Esophagus muscularis mucosa (tissue), 4 donors: ENCODE measurements around the gene DIAPH3. TPM values are rescaled to one million over a fixed set of nuclear protein-coding genes. Genes with fewer than 3 reads are reported as not detected.

Experiments
- DNase-seq: peaks from one replicate; pipeline ENCODE4 v3.0.0-alpha.2; 2017; ENCODE audit errors: extremely low spot score
- H3K27ac ChIP-seq, 4 donors: fragments of 200-600 bp; sonication (generic); replicated peaks in 1 of 4; 1 replicate in 3 of 4; 2 replicates in 1 of 4; pipeline ENCODE4 v1.5.1; 2016 to 2019; ENCODE audit warnings: mild to moderate bottlenecking in 1 of 4
- H3K27me3 ChIP-seq, 4 donors: fragments of 200-600 bp; sonication (generic); one replicate each; pipeline versions ENCODE4 v1.5.1 to v1.6.0; 2016 to 2019
- H3K36me3 ChIP-seq, 4 donors: fragments of 200-600 bp; sonication (generic); one replicate each; pipeline ENCODE4 v1.5.1; 2016 to 2019
- H3K4me1 ChIP-seq, 4 donors: fragments of 200-600 bp; sonication (generic); one replicate each; pipeline ENCODE4 v1.5.1; 2016 to 2019
- H3K4me3 ChIP-seq, 4 donors: fragments of 200-600 bp; sonication (generic); 1 replicate in 2 of 4; 2 replicates in 2 of 4; pipeline ENCODE4 v1.5.1; 2016 to 2019; ENCODE audit warnings: mild to moderate bottlenecking in 4 of 4, moderate library complexity in 1 of 4
- H3K9me3 ChIP-seq, 4 donors: fragments of 200-600 bp; sonication (generic); 1 replicate in 3 of 4; 2 replicates in 1 of 4; pipeline ENCODE4 v1.5.1; 2016 to 2019
- EP300 ChIP-seq: sonication (generic); formaldehyde crosslinking; IDR thresholded peaks from one replicate; pipeline ENCODE4 v1.6.1; 2017; ENCODE audit warnings: antibody characterized with exemption
- POLR2A ChIP-seq: fragments of 450-650 bp; IDR thresholded peaks from one replicate; pipeline ENCODE4 v1.6.1; 2017; ENCODE audit warnings: antibody characterized with exemption, moderate library complexity, mild to moderate bottlenecking, low read depth
- POLR2AphosphoS5 ChIP-seq, 2 donors: sonication (generic); formaldehyde crosslinking; IDR thresholded peaks; one replicate each; pipeline ENCODE4 v1.6.1; 2017; ENCODE audit warnings: antibody characterized with exemption in 2 of 2
- WGBS: methylation state at CpG from one replicate; pipeline ENCODE4 v1.1.5; 2018; 5-methylcytosine and 5-hydroxymethylcytosine counted together
- intact Hi-C: fragments of 100-400 bp; cut with DNase I; formaldehyde crosslinking; loops from one replicate; pipeline ENCODE4 v1.15.1; 2023
- total RNA-seq, 4 donors: library from RNA; depleted of rRNA; stranded (reverse); fragments of >200 nt; gene quantifications; one replicate each; pipeline versions ENCODE4 v1.1.0 to v1.2.1, GENCODE V29; 2016
- TF ChIP-seq, protein P1 (sequence below), 3 experiments: fragments of 200-600 bp in 2 of 3; fragments of 450-650 bp in 1 of 3; sonication (generic) in 2 of 3; IDR thresholded peaks; one replicate each; pipeline ENCODE4 v1.5.1; 2017 to 2019; ENCODE audit warnings: antibody characterized with exemption in 3 of 3, mild to moderate bottlenecking in 2 of 3, moderate library complexity in 1 of 3

The DIAPH3 gene
- total RNA-seq, 4 donors from 2014 or later, result under 0.01 to 1.0 (median 0.41) TPM

DNA sequence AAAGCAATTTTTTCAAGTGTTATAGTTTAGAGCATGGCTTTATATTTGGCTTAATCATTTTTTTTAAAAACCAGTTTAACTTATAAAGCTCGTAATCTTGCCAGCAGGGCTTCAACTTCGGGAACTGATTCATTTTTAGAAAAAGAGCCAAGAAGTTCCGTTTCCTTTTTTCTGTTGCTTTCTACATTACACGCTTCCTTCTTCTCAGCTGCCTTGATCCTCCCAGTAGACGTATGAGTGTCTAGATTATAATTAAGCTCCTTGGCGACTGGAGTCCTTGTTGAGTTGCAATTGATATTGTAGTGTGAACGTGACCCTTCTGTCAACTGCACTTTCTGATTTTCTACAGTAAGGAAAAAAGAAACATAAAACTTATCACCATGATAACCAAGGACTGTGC, 497.2 kb downstream of the DIAPH3 start:
- intact Hi-C loops, result no loop called here
- Histone ChIP-seq H3K9me3 (no peaks in the 10 kb centered on the region), H3K4me1 (peaks cover 9 to 26% (median 15%) of the 10 kb centered on the region in 4 donors), H3K4me3 (no peak overlapping the region), H3K27me3 (no peaks in the 10 kb centered on the region), H3K36me3 (no peaks in the 10 kb centered on the region), H3K27ac (peak overlapping the region in 1 of 4 donors; percentile 4)
- TF ChIP-seq POLR2AphosphoS5 (IDR thresholded peaks at IDR 0.05) (no peak), POLR2A (no peak), EP300 (no peak)
- TF ChIP-seq, protein P1, sequence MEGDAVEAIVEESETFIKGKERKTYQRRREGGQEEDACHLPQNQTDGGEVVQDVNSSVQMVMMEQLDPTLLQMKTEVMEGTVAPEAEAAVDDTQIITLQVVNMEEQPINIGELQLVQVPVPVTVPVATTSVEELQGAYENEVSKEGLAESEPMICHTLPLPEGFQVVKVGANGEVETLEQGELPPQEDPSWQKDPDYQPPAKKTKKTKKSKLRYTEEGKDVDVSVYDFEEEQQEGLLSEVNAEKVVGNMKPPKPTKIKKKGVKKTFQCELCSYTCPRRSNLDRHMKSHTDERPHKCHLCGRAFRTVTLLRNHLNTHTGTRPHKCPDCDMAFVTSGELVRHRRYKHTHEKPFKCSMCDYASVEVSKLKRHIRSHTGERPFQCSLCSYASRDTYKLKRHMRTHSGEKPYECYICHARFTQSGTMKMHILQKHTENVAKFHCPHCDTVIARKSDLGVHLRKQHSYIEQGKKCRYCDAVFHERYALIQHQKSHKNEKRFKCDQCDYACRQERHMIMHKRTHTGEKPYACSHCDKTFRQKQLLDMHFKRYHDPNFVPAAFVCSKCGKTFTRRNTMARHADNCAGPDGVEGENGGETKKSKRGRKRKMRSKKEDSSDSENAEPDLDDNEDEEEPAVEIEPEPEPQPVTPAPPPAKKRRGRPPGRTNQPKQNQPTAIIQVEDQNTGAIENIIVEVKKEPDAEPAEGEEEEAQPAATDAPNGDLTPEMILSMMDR (IDR thresholded peaks at IDR 0.05), result no peak
- DNase-seq, result no peak
- 21% methylated on average over 7 of the region's 7 CpGs for WGBS

DNA sequence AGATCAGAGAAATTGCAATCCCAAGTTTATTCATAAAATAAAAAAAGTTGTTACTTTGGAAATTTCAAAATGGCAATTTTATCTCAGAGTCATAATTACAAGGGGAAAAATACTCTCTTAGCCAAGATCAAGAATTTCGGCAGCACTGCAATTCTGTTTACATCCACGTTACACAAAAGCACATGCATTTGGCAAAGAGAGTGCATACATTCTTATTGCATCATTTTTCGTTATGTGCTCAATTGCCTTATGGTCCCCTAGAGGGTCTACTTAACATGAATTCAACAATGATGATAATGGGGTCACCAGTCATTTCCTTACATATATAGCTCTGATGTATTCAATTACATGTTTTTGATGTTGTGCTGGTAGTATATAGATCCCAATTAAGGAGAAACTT, 498.0 kb downstream of the DIAPH3 start:
- Histone ChIP-seq H3K9me3 (no peaks in the 10 kb centered on the region), H3K4me3 (no peak overlapping the region), H3K4me1 (peaks cover 9 to 26% (median 15%) of the 10 kb centered on the region in 4 donors), H3K36me3 (no peaks in the 10 kb centered on the region), H3K27me3 (no peaks in the 10 kb centered on the region), H3K27ac (no peak overlapping the region)
- intact Hi-C loops, result no loop called here
- TF ChIP-seq EP300, result no peak
- TF ChIP-seq POLR2AphosphoS5 (IDR thresholded peaks at IDR 0.05), result no peak
- TF ChIP-seq, protein P1 (IDR thresholded peaks at IDR 0.05), result no peak
- TF ChIP-seq POLR2A, result no peak
- WGBS, result 67% methylated on average over 3 of the region's 3 CpGs
- DNase-seq, result no peak

DNA sequence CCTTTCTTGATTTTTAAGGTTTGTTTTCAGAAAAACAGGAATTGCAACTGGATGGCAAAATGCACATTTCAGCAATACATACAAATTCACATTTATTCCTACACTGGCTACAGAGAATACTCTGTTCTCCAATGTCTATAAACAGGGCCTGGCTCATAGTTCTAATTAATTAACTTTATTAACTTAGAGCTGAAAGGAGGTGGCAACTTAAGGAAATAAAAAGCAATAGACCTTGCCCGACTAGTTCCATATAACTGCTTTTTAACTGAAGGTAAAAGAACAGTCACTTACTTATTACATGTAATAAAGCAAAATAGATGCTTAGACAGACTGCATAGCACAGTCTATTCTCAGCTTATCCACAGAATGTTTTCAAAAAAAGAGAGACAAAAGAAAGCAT, 498.5 kb downstream of the DIAPH3 start:
- intact Hi-C loops, result no loop called here
- Histone ChIP-seq H3K36me3 (no peaks in the 10 kb centered on the region), H3K9me3 (no peaks in the 10 kb centered on the region), H3K4me3 (no peak overlapping the region), H3K27me3 (no peaks in the 10 kb centered on the region), H3K27ac (no peak overlapping the region), H3K4me1 (peaks cover 9 to 26% (median 15%) of the 10 kb centered on the region in 4 donors)
- no peak for DNase-seq
- WGBS, result 58% methylated on average over 1 of the region's 1 CpG
- TF ChIP-seq POLR2A, result no peak
- TF ChIP-seq POLR2AphosphoS5 (IDR thresholded peaks at IDR 0.05), result no peak
- TF ChIP-seq, protein P1 (IDR thresholded peaks at IDR 0.05), result no peak
- no peak for TF ChIP-seq EP300

DNA sequence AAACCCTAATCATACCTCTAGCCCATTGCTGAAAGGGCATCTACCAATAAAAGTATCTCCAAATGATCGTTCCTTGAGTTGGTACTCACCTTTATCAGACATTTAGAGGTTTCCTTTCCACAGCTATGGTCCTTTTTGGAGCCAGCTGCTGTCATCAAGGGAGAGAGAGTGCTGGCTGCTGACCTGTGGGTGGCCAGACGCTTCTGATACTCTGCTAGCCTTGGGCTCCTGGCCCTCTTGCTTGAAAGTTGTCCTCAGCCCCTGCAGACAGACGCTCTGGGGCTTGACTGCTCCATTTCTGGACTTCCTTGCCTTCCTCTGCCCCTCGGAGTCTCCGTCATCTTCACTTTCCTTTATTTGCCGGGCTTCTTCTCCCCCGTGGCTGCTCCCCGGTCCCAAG, 499.1 kb downstream of the DIAPH3 start:
- H3K4me3 ChIP-seq, result no peak overlapping the region
- 67% methylated on average over 8 of the region's 8 CpGs for WGBS
- peaks cover 9 to 26% (median 15%) of the 10 kb centered on the region in 4 donors for H3K4me1 ChIP-seq
- no peaks in the 10 kb centered on the region for H3K36me3 ChIP-seq
- H3K27ac ChIP-seq, result no peak overlapping the region
- H3K27me3 ChIP-seq, result no peaks in the 10 kb centered on the region
- no peak for DNase-seq
- intact Hi-C loops, result no loop called here
- TF ChIP-seq EP300 (no peak), POLR2A (no peak), POLR2AphosphoS5 (IDR thresholded peaks at IDR 0.05) (no peak)
- TF ChIP-seq, protein P1 (IDR thresholded peaks at IDR 0.05), result no peak
- no peaks in the 10 kb centered on the region for H3K9me3 ChIP-seq

DNA sequence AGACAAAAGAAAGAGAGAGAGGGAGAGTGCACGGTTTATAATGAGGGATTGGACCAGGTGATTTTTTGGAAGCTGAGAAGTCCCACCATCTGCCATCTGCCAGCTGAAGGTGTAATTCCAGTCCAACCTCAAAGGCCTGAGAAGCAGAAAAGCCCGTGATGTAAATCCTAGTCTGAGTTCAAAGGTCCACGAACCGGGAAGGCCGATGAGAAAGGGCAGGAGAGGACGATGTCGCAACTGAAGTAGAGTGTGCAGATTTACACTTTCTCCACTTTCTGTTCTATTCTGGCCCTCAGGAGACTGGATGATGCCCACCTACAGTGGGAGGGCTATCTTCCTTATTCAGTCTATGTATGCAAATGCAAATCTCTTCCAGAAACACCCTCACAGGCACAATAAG, 500.0 kb downstream of the DIAPH3 start:
- DNase-seq, result no peak
- Histone ChIP-seq H3K27me3 (no peaks in the 10 kb centered on the region), H3K36me3 (no peaks in the 10 kb centered on the region), H3K4me3 (no peak overlapping the region), H3K9me3 (no peaks in the 10 kb centered on the region), H3K27ac (no peak overlapping the region), H3K4me1 (peaks cover 9 to 26% (median 15%) of the 10 kb centered on the region in 4 donors)
- intact Hi-C loops, result no loop called here
- WGBS, result 98% methylated on average over 7 of the region's 7 CpGs
- TF ChIP-seq POLR2AphosphoS5 (IDR thresholded peaks at IDR 0.05), result no peak
- TF ChIP-seq, protein P1 (IDR thresholded peaks at IDR 0.05), result no peak
- no peak for TF ChIP-seq EP300
- no peak for TF ChIP-seq POLR2A
